ENCODE data around the gene CAMK2N1.

- no peak for TF ChIP-seq POLR2A (IDR thresholded peaks at IDR 0.05)
- TF ChIP-seq, protein P1, sequence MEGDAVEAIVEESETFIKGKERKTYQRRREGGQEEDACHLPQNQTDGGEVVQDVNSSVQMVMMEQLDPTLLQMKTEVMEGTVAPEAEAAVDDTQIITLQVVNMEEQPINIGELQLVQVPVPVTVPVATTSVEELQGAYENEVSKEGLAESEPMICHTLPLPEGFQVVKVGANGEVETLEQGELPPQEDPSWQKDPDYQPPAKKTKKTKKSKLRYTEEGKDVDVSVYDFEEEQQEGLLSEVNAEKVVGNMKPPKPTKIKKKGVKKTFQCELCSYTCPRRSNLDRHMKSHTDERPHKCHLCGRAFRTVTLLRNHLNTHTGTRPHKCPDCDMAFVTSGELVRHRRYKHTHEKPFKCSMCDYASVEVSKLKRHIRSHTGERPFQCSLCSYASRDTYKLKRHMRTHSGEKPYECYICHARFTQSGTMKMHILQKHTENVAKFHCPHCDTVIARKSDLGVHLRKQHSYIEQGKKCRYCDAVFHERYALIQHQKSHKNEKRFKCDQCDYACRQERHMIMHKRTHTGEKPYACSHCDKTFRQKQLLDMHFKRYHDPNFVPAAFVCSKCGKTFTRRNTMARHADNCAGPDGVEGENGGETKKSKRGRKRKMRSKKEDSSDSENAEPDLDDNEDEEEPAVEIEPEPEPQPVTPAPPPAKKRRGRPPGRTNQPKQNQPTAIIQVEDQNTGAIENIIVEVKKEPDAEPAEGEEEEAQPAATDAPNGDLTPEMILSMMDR (IDR thresholded peaks at IDR 0.05): no peak
Measured at GRCh38 chr1:20493309-20493708, 7.3 kb upstream of the CAMK2N1 start.

Data from adrenal gland (tissue), 5 donors.